Ascending aorta (tissue), 2 donors: ENCODE results near the gene GOLT1A. TPM values are rescaled to one million over a fixed set of nuclear protein-coding genes. Genes with fewer than 3 reads are reported as not detected.

Experiments used
- DNase-seq, 2 donors: peaks; one replicate each; pipeline ENCODE4 v3.0.0-alpha.2; 2019; ENCODE audit warnings: low spot score in 2 of 2
- H3K27ac ChIP-seq, 2 donors: fragments of 200-600 bp; sonication (generic); one replicate each; pipeline ENCODE4 v1.5.1; 2016 to 2017; ENCODE audit warnings: mild to moderate bottlenecking in 1 of 2
- H3K27me3 ChIP-seq: fragments of 200-600 bp; sonication (generic); one replicate; pipeline ENCODE4 v1.5.1; 2017
- H3K36me3 ChIP-seq, 2 donors: fragments of 200-600 bp; sonication (generic); one replicate each; pipeline ENCODE4 v1.5.1; 2016
- H3K4me1 ChIP-seq, 2 donors: fragments of 200-600 bp; sonication (generic); one replicate each; pipeline ENCODE4 v1.5.1; 2016 to 2017; ENCODE audit warnings: mild to moderate bottlenecking in 1 of 2
- H3K4me3 ChIP-seq, 2 donors: fragments of 200-600 bp; sonication (generic); one replicate each; pipeline ENCODE4 v1.5.1; 2016 to 2017; ENCODE audit warnings: mild to moderate bottlenecking in 1 of 2
- H3K9me3 ChIP-seq, 2 donors: fragments of 200-600 bp; sonication (generic); one replicate each; pipeline ENCODE4 v1.5.1; 2016
- CTCF ChIP-seq, 3 experiments: fragments of 200-600 bp in 2 of 3; fragments of 450-650 bp in 1 of 3; sonication (generic) in 2 of 3; IDR thresholded peaks; one replicate each; pipeline ENCODE4 v1.5.1; 2016 to 2019; ENCODE audit warnings: antibody characterized with exemption in 3 of 3, mild to moderate bottlenecking in 1 of 3, moderate library complexity in 1 of 3
- intact Hi-C: fragments of 100-400 bp; cut with DNase I; formaldehyde crosslinking; loops from one replicate; pipeline ENCODE4 v1.15.1; 2023
- total RNA-seq: library from RNA; depleted of rRNA; stranded (reverse); fragments of >200 nt; gene quantifications from one replicate; pipeline ENCODE4 v1.1.0, GENCODE V29; 2016

GOLT1A gene
- total RNA-seq, 1 donor from 2014 or later: not detected

- Histone ChIP-seq H3K36me3 (no peaks in the 10 kb centered on the region), H3K27me3 (no peaks in the 10 kb centered on the region), H3K27ac (no peak overlapping the region), H3K4me3 (no peak overlapping the region), H3K4me1 (no peaks in the 10 kb centered on the region), H3K9me3 (no peaks in the 10 kb centered on the region)
- TF ChIP-seq CTCF (IDR thresholded peaks at IDR 0.05): no peak
- DNase-seq: no peak
- intact Hi-C loops: no loop called here
These were observed 37.7 kb downstream of the GOLT1A start for GRCh38 chr1:204176049-204176448.

- Histone ChIP-seq H3K4me1 (no peaks in the 10 kb centered on the region), H3K36me3 (no peaks in the 10 kb centered on the region), H3K4me3 (no peak overlapping the region), H3K27ac (no peak overlapping the region), H3K27me3 (no peaks in the 10 kb centered on the region), H3K9me3 (peaks cover 0 to 8% of the 10 kb centered on the region in 2 donors)
- no peak for DNase-seq
- intact Hi-C loops: no loop called here
- no peak for TF ChIP-seq CTCF (IDR thresholded peaks at IDR 0.05)
These were observed 38.8 kb downstream of the GOLT1A start for GRCh38 chr1:204174958-204175357.

DNA sequence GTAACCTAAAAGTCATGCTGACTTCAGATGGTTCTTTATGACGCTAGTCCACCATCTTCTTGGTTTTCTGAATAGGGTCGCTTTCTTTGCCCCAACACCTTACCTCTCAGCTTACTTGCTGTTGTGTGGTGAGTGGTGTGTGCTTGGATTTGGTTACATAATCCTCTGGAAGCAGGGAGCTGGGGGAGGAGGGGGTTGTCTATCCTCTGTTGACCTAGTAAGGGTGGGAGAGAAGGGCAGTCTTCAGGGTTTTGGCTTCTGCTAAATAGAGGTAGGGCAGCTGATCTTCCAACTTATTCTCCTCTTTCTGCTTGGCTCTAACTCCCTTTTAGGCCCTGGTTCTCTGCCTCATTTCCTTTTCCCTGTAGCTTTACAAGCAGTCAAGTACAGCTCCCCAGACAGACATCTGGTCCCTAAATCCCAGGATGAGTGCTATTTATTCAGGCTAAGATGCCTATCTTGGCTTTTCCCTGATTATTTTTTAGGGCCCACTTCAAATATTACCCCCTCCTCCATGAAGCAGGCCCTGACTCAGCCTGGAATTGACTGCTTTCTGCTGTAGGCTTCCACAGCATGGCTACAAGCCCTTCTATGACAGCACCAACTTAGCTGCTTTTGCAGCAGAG lies 41.3 kb downstream of the GOLT1A start:
- no peaks in the 10 kb centered on the region for H3K4me1 ChIP-seq
- intact Hi-C loops: no loop called here
- no peak for TF ChIP-seq CTCF (IDR thresholded peaks at IDR 0.05)
- no peak overlapping the region for H3K4me3 ChIP-seq
- DNase-seq: no peak
- H3K27me3 ChIP-seq: no peaks in the 10 kb centered on the region
- H3K9me3 ChIP-seq: peaks cover 3 to 25% of the 10 kb centered on the region in 2 donors
- H3K27ac ChIP-seq: no peak overlapping the region
- H3K36me3 ChIP-seq: no peaks in the 10 kb centered on the region

DNA sequence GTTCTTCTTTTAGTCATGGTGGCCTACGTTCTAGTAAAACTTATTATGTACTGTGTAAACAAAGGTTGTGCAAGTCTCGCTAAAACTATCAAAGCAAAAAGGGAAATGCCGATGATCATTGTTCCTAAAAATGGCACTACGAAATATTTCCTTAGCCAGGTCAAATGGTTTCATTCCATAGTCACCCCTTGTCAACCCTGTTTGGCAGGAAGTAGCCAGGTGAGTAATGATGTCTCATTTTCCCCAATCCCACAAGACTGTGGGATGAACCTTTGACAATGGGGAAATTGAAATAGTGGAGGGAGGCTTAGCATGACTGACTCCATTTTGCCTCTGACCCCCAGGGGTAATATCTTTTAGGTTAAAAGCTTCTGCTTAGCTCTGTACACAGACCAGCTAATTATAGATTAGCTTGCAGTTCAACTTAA lies 42.0 kb downstream of the GOLT1A start:
- Histone ChIP-seq H3K9me3 (peaks cover 3 to 25% of the 10 kb centered on the region in 2 donors), H3K4me3 (no peak overlapping the region), H3K27me3 (no peaks in the 10 kb centered on the region), H3K36me3 (no peaks in the 10 kb centered on the region), H3K27ac (no peak overlapping the region), H3K4me1 (no peaks in the 10 kb centered on the region)
- TF ChIP-seq CTCF (IDR thresholded peaks at IDR 0.05): no peak
- no peak for DNase-seq
- intact Hi-C loops: no loop called here

GRCh38 chr1:204170494-204171155 lies 43.2 kb downstream of the GOLT1A start:
- Histone ChIP-seq H3K4me3 (no peak overlapping the region), H3K27me3 (no peaks in the 10 kb centered on the region), H3K27ac (no peak overlapping the region), H3K9me3 (peaks cover 3 to 25% of the 10 kb centered on the region in 2 donors), H3K4me1 (no peaks in the 10 kb centered on the region), H3K36me3 (no peaks in the 10 kb centered on the region)
- intact Hi-C loops: no loop called here
- no peak for DNase-seq
- no peak for TF ChIP-seq CTCF (IDR thresholded peaks at IDR 0.05)
